Memory B cell (primary cell): ENCODE measurements around the gene AP5Z1.

Experiments used
- ATAC-seq: fragments of 150-1000 bp; cut with Tn5 transposase; 2 replicates; pipeline ENCODE4 v1.10.0; 2021; ENCODE audit warnings: low read depth, mild to moderate bottlenecking, moderate library complexity
- DNase-seq, 2 donors: peaks; one replicate each; pipeline ENCODE4 v3.0.0; 2022; ENCODE audit warnings: low spot score in 2 of 2
- H3K27ac Mint-ChIP-seq: one replicate; pipeline ENCODE4 v1.8.0; 2022; ENCODE audit warnings: mild to moderate bottlenecking, moderate library complexity, mixed read lengths
- H3K27me3 Mint-ChIP-seq: one replicate; pipeline ENCODE4 v1.8.0; 2022; ENCODE audit warnings: mixed read lengths
- H3K36me3 Mint-ChIP-seq: one replicate; pipeline ENCODE4 v1.8.0; 2022; ENCODE audit warnings: mild to moderate bottlenecking, mixed read lengths
- H3K4me1 Mint-ChIP-seq: one replicate; pipeline ENCODE4 v1.8.0; 2022; ENCODE audit warnings: mixed read lengths
- H3K4me3 Mint-ChIP-seq: one replicate; pipeline ENCODE4 v1.8.0; 2022; ENCODE audit warnings: mild to moderate bottlenecking, moderate library complexity, mixed read lengths
- H3K9me3 Mint-ChIP-seq: one replicate; pipeline ENCODE4 v1.8.0; 2022; ENCODE audit warnings: mixed read lengths

The AP5Z1 gene

DNA sequence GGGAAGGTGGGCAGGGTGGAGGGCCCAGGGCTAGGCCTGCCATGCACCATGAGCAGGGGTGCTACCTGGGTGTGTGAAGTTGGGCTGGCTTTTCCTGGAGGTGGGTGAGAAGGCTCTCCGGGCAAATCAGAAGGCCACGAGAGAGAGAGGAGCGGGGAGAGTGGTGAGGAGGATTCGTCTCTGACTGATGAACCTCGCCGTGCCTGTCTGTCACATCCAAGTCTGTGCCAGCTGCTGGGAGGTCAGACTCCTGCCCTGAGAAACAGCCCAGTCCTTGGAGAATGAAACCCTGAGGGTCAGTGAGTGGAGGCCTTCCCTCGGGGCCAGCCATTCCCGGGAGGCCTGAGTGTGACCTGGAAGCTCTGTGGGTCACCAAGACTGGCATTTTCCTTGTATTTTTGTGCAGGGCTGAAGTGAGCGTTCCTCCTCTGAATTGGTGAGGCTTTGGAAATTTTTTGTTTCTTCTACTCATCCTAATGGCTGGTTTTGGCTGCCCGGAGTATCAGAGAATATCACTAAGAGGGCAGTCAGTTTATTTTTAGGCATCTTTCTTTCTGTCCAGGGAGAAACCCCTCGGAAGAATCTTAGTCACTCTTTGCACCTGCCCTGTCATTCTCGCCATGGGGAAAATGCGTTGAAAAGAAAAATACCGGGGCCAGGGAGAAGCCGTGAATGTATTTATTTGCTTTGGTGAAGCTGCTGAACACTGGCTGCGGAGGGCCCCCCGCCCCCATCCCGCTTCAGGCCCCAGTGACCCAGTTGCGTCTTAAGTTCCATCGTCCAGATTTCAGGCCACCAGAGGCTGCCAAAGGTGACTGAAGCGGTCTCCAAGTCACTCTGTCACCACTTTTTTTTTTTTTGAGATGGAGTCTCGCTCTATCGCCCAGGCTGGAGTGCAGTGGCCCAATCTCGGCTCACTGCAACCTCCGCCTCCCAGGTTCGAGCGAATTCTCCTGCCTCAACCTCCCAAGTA lies 6.5 kb upstream of the AP5Z1 start:
- H3K9me3 Mint-ChIP-seq = no peaks in the 10 kb centered on the region
- H3K27me3 Mint-ChIP-seq = no peaks in the 10 kb centered on the region
- H3K4me1 Mint-ChIP-seq = peaks cover 4% of the 10 kb centered on the region
- H3K27ac Mint-ChIP-seq = no peak overlapping the region
- H3K4me3 Mint-ChIP-seq = no peak overlapping the region
- ATAC-seq (no peak), DNase-seq (no peak)
- peaks cover 2% of the 10 kb centered on the region for H3K36me3 Mint-ChIP-seq

DNA sequence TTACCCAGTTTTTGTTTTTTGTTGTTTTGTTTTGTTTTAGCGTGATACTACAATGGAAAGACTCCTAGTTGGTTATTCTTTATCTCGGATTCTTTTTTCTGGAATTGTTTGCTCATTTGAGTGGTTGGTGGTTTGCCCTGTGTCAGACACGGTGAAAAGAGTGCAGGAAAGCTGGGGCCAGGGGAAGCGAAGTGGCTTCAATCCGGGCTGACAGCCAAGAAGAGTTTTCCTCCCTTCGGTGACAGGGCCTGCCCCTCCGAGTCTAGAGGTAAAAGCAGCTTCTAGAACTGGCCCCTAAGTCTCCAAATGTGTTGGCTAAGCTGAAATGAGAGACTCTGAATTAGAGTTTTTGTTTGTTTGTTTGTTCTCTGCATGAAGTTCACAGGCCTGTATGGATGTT lies 5.7 kb upstream of the AP5Z1 start:
- no peak overlapping the region for H3K4me3 Mint-ChIP-seq
- H3K36me3 Mint-ChIP-seq = peaks cover 1% of the 10 kb centered on the region
- H3K4me1 Mint-ChIP-seq = peaks cover 11% of the 10 kb centered on the region
- H3K27me3 Mint-ChIP-seq = no peaks in the 10 kb centered on the region
- H3K9me3 Mint-ChIP-seq = no peaks in the 10 kb centered on the region
- DNase-seq (no peak), ATAC-seq (no peak)
- no peak overlapping the region for H3K27ac Mint-ChIP-seq

DNA sequence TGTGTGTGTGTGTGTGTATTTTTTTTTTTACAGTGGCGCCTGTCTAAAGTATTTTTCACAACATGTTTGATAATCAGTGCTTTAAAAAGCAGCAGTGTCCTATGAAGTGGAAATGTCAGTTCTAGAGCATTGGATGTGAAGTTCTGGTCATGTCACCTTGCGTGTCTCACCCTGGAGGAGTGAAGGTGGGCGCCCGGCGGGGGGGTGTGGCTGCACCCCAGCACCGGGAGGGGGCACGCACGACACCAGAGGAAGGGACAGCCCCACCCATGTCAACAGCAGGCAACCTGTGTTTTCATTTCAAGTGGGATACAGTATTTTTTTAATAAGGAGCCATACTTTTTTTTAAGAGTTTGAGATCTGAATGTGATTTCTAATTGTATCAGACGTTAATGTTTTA lies 4.5 kb upstream of the AP5Z1 start:
- DNase-seq (no peak), ATAC-seq (no peak)
- H3K4me1 Mint-ChIP-seq = peaks cover 13% of the 10 kb centered on the region
- no peaks in the 10 kb centered on the region for H3K9me3 Mint-ChIP-seq
- no peak overlapping the region for H3K4me3 Mint-ChIP-seq
- peak overlapping the region; percentile 25 for H3K27ac Mint-ChIP-seq
- no peaks in the 10 kb centered on the region for H3K36me3 Mint-ChIP-seq
- no peaks in the 10 kb centered on the region for H3K27me3 Mint-ChIP-seq

DNA sequence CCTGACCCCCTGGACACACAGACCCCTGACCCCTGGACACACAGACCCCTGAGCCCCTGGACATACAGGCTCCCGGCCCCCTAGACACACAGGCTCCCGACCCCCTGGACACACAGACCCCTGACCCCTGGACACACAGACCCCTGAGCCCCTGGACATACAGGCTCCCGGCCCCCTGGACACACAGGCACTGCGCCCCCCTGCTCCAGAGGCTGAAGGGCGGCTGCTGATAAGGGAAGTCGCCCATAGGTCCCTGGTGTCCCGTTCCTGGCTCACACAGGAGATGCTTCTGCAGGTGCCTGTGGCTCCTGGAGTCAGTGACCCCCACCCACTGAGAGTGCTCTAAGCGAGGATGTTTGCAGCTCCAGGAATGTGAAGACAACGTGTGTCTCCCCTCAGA lies 3.7 kb upstream of the AP5Z1 start:
- no peak overlapping the region for H3K27ac Mint-ChIP-seq

DNA sequence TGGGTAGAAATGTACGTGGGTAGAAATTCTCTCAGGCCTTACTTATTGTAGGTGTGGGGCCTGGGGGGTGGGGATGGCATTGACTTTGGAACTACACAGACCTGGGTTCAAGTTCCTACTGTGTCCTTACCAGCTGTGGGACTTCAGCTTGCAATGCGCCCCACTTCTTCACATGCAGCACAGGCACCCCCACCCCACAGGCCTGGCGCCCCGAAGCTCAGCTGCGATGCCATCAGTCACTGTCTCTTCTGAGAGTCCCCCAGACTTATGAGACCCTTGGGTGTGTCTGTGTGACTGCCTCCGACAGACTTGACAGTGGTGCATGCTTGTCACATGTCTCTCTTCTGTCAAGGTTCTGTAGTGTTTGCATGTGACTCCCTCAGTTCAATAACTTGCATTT lies 3.1 kb upstream of the AP5Z1 start:
- ATAC-seq = no peak
- no peaks in the 10 kb centered on the region for H3K36me3 Mint-ChIP-seq
- H3K9me3 Mint-ChIP-seq = no peaks in the 10 kb centered on the region
- H3K27me3 Mint-ChIP-seq = no peaks in the 10 kb centered on the region
- peaks cover 22% of the 10 kb centered on the region for H3K4me1 Mint-ChIP-seq
- DNase-seq = no peak
- no peak overlapping the region for H3K4me3 Mint-ChIP-seq
- no peak overlapping the region for H3K27ac Mint-ChIP-seq

More for the DNA sequence above, 3.7 kb upstream of the AP5Z1 start:
- ATAC-seq = no peak
- no peaks in the 10 kb centered on the region for H3K36me3 Mint-ChIP-seq
- H3K4me1 Mint-ChIP-seq = peaks cover 18% of the 10 kb centered on the region
- H3K4me3 Mint-ChIP-seq = no peak overlapping the region
- H3K9me3 Mint-ChIP-seq = no peaks in the 10 kb centered on the region
- no peaks in the 10 kb centered on the region for H3K27me3 Mint-ChIP-seq
- DNase-seq = no peak

DNA sequence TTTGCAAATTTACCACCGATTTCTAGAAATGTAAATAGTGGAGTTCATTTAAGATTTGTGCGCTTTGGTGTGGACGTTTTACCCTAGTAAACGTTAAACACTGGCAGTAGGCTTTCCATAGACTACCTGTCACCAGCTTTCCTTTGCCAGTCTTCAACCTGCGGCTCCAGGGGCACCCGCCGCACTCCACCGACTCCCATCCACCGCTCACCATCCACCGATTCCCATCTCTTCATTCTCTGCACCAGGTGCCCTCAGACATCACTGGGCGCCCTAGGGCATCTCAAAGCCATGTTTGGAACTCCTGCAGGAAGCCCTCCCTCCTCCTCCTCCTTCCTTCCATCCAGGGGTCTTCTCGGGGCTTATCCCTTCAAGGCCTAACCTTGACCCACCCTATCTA lies 1.4 kb upstream of the AP5Z1 start:
- Mint-ChIP-seq H3K4me3 (peak overlapping the region; percentile 97), H3K36me3 (peaks cover 4% of the 10 kb centered on the region), H3K9me3 (no peaks in the 10 kb centered on the region), H3K27me3 (no peaks in the 10 kb centered on the region), H3K4me1 (peaks cover 28% of the 10 kb centered on the region), H3K27ac (peak overlapping the region; percentile 97)
- ATAC-seq = no peak
- no peak for DNase-seq

DNA sequence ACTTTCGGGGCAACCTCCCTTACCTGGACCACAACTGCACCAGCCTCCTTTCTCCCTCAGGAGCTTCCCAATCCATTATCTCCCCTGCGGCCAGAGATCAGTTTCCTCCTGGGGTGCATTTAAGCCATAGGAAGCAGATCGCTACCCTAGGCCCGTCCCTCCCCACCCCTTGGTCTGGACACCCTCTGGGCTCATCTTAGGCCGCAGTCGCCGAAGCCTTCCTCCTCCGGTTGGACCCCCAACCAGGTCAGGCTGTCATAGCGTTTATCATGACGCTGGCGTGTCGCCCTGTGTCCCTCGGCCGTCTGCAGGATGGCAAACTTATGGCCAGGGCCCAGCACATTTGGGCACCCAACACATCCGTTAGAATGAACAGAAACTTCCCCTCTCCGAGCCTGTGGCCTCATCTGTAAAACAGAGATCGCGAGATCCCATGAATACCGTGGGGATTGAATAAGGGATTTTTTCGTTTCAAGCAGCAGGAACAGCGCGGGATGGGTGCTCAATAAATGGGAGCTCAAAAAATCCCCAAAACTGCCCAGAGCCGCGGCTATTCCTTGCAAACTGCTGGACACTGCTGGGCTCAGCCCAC lies 669 bp upstream of the AP5Z1 start:
- peaks cover 4% of the 10 kb centered on the region for H3K36me3 Mint-ChIP-seq
- H3K9me3 Mint-ChIP-seq = no peaks in the 10 kb centered on the region
- H3K4me1 Mint-ChIP-seq = peaks cover 28% of the 10 kb centered on the region
- peak overlapping the region; percentile 97 for H3K27ac Mint-ChIP-seq
- peak; percentile 31 for ATAC-seq
- DNase-seq = no peak
- H3K4me3 Mint-ChIP-seq = peak overlapping the region; percentile 97
- no peaks in the 10 kb centered on the region for H3K27me3 Mint-ChIP-seq

DNA sequence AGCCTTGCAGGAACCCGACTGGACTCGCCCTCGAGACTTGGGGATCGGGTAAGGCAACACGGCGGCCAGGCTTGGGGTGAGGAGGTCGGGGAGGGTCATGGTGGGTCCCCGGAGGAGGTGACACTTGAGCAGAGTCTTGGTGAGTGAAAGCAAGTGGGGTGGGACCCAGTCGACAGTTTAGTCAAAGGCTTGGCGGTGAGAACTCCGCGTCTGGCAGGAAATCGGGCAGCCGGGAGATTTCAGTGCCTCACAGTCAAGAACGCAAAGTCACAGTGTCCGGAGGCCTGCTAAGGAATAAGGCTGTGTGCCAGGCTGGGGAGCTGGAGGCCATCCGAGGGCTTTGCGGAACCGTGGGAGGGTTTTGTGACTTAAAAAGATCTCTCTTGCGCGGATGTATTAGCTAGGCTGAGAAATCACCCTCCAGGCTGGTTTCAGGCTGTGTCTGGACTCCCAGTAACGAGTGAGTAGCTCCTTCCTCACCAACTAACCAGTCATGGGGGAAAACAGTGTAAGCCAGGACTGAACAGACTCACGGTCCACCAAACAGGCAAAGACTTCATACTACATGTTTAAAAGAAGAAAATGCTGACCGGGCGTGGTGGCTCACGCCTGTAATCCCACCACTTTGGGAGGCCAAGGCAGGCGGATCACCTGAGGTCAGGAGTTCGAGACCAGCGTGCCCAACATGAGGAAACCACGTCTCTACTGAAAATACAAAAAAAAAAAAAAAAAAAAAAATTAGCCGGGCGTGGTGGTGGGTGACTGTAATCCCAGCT lies 613 bp downstream of the AP5Z1 start:
- DNase-seq (peak in 1 of 2 donors; percentile 19), ATAC-seq (peak; percentile 7)
- Mint-ChIP-seq H3K9me3 (no peaks in the 10 kb centered on the region), H3K27ac (peak overlapping the region; percentile 97), H3K4me1 (peaks cover 26% of the 10 kb centered on the region), H3K4me3 (peak overlapping the region; percentile 97), H3K27me3 (no peaks in the 10 kb centered on the region), H3K36me3 (peaks cover 4% of the 10 kb centered on the region)

DNA sequence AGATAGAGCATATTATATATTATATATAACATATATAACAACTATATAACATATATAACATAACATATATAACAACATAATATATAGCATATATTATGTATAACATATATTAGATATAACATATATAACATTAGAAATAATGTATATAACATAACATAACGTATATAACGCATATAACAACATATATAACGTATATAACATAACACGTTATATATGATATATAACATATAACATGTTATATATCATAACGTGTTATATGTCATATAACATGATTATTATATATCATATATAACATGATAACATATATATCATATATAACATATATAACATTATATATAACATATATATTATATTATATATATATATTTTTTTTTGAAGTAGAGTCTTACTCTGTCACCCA lies 3.7 kb downstream of the AP5Z1 start:
- Mint-ChIP-seq H3K27ac (no peak overlapping the region), H3K27me3 (no peaks in the 10 kb centered on the region), H3K4me3 (no peak overlapping the region), H3K4me1 (peaks cover 23% of the 10 kb centered on the region), H3K36me3 (peaks cover 9% of the 10 kb centered on the region), H3K9me3 (no peaks in the 10 kb centered on the region)
- DNase-seq (no peak), ATAC-seq (no peak)

DNA sequence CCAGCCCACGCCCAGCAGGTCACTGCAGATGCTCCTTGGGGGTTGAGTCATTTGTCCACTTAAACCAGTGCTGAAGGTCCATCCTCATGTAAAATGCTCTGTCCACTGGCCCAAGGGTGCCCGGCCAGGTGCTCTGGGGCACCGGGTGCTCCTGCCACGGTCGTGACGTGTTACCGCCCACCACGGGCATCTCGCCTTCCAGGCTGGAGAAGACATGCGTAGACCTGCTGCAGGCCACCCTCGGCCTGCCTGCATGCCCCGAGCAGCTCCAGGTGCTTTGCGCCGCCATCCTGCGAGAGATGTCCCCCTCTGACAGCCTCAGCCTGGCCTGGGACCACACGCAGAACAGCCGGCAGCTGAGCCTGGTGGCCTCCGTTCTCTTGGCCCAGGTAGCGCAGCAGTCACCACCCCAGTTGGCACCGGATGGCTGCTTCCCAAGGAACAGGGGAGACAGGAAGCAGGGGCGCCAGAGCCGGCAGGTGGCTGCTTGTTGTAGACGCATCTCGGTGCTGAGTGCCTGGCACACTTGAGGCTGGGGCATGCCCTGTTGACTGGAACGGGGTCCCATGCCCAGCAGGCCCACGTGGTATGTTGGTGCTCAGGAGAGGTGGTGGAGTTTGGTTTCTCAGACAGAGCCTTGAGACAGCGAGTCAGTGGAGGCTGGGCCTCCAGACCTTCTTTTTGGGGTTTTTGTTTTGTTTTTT lies 6.1 kb downstream of the AP5Z1 start:
- Mint-ChIP-seq H3K36me3 (peaks cover 11% of the 10 kb centered on the region), H3K4me1 (peaks cover 11% of the 10 kb centered on the region), H3K27me3 (no peaks in the 10 kb centered on the region), H3K4me3 (no peak overlapping the region), H3K27ac (no peak overlapping the region), H3K9me3 (no peaks in the 10 kb centered on the region)
- no peak for ATAC-seq
- no peak for DNase-seq

DNA sequence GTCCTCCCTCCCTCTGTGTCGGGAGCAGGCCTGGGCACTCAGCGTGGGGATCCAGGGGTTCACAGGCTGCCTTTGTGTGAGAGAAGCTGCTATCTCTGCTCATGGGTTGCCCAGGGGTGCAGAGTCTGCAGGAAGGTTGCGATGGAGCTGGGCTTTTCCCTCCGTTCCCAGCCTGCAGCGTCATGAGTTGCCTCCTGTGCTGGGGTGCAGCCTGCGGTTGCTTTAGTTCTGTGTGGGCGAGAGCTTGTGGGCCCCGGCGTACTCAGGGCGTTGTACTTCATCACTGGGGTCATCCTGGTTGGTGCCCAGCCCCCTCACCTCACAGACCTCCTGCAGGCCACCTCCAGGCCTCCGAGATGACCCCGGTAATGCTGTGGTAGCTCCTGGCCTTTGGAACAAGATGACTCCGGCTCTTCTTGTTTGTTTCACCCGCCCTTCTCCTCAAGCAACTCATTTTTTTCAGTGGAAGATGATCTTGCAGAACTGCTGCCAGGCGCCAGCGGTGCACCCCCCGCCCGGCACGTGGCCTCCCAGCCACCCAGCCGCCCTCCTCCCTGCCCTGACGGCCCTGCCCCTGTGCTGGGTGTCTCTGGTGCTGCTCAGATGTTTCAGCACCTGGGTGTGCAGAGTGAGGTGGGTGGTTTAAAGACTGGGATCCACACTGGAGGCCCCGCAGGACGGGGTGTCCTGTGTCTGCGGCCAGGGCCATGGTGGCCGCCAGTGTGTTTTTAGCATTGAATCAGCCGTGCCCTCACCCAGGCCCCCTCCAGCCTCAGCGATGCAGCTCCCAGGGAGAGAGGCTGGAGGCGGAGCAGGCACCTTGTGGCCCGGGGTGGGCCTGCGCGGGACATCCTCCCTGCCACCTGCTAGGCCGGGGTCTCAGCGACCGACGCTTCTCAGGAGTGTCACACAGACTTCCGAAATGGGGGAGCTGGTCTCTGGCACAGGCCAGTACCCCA lies 7.2 kb downstream of the AP5Z1 start:
- H3K4me1 Mint-ChIP-seq = peaks cover 6% of the 10 kb centered on the region
- H3K36me3 Mint-ChIP-seq = peaks cover 11% of the 10 kb centered on the region
- no peak overlapping the region for H3K4me3 Mint-ChIP-seq

DNA sequence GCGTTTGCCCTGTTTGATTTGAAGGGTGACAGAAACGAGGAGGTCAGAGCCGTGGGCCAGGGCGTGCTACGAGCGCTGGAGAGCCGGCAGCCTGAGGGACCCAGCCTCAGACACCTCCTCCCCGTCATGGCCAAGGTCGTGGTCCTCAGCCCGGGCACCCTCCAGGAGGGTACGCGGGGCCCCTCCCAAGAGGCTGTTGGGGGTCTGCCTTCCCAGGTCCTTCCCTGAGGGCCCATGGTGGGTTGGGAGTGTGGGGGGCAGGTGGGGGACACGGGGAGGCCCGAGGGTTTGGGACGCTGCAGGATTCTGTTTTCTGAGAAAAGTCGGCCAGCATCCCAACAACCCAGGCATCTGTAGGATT lies 7.8 kb downstream of the AP5Z1 start:
- Mint-ChIP-seq H3K36me3 (peaks cover 11% of the 10 kb centered on the region), H3K27ac (no peak overlapping the region), H3K27me3 (no peaks in the 10 kb centered on the region), H3K9me3 (no peaks in the 10 kb centered on the region), H3K4me3 (no peak overlapping the region), H3K4me1 (peaks cover 2% of the 10 kb centered on the region)
- ATAC-seq (no peak), DNase-seq (no peak)

More for the DNA sequence above, 7.2 kb downstream of the AP5Z1 start:
- DNase-seq (no peak), ATAC-seq (no peak)
- Mint-ChIP-seq H3K27me3 (no peaks in the 10 kb centered on the region), H3K27ac (no peak overlapping the region), H3K9me3 (no peaks in the 10 kb centered on the region)
